NCI-H226 (cell line): ENCODE measurements around the gene IGSF11.
"Not testable (repeated sequence)": the region's sequence is repeated elsewhere in the genome, so short reads cannot be mapped to it uniquely, and the experiment has no call there.

Source experiments
- DNase-seq: peaks from one replicate; pipeline ENCODE4 v3.0.0-alpha.2; 2015

Gene IGSF11

DNA sequence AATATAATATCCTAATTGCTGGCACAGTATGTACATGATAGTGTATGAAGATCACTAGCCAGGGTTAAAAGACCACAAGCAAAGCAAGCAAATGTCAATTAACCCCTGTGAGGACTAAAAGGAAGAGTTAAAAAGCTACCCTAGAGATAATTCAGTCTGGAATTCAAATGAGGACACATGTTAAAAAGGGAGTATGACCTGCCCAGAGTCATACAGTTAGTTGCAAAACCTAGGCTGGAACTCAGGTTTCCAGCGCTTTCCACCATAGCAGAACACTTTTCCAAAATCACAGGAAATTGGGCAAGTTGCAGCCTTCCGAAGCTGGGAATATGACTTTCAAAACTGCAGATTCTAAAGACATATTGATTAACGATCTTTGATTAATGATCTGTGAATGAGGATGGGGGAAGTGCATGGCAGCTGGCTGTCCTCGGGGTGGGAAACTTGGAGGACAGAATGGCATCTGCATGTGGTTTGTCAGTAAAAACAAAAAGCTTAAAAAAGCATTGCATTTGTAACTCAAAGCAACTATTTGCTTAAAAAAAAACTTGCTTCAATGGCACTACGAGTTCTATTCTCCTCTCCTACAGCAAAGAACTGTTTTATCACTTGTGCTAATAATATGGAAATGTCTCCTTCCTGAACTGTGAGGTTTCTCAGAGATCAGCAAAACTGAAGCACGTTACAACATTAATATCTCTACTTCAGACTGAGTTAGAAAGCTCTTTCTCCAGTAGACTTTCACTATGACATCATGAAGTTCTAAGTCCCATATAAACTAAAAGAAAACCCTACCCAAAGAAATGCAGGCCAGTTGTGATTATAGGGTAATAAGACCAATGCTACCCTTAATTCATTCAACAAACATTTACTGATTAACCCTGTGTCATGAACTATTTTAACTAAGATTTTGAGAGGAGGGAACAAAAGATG, 46.2 kb downstream of the IGSF11 start:
- no peak for DNase-seq

- DNase-seq: no peak
Measured at GRCh38 chr3:118987477-118987876, 47.2 kb downstream of the IGSF11 start.

DNA sequence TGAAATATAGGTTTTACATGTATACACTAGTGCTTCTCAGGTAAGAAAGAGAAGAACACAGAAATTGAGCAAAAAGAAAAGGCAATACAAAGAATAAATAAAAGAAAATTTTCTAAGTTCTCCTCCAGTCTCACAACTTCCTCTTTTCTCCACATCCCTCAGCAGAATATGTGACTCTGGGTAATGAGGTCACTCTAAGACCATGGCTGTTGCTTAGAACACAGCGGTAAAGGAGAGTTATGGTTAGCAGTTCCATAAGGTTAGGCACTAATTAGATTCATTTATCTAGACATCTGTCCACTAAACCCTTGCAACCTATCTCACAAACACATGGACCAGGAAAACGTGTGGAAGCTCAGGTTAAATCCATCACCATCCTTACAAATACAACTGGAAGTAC, 47.9 kb downstream of the IGSF11 start:
- DNase-seq: no peak

DNA sequence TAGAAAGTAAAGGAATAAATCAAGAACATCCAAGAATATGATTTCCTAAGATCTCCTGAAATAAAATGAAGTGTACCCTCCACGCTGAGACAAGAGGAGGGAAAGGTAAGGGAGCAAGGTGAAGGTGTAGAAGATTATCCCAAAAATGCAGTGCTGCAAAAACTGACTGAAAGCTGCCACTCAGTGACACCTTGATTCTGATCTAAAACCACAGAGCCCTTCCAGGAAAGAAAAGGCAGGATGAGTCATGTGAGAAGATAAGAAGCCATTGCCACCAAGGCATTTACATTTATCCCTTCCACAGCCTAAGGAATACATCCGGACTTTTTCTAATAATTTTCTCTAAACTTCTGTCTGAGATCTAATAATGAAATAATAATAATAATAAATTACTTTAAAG, 49.9 kb downstream of the IGSF11 start:
- DNase-seq: no peak

GRCh38 chr3:118981494-118982134, 53.0 kb downstream of the IGSF11 start:
- DNase-seq: no peak

DNA sequence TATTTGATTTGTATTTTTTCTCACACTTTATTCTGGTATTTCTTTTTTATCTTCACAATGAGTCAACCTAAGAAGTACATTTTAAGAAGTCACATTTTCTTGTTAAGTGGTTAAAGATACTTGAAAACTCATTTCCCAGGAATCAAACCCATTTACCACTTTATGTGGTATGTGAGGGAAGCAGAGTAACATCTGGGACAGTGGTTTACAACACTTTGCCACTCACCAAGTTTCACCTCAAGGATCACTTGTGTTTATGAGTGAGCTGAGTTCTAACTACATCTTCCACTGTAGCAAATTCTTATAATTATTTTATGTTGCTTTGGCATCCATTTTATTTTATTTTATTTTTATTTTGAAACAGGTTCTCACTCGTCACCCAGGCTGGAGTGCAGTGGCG, 53.8 kb downstream of the IGSF11 start:
- no peak for DNase-seq

- no peak for DNase-seq
Measured at GRCh38 chr3:118978393-118978758, 56.3 kb downstream of the IGSF11 start.

DNA sequence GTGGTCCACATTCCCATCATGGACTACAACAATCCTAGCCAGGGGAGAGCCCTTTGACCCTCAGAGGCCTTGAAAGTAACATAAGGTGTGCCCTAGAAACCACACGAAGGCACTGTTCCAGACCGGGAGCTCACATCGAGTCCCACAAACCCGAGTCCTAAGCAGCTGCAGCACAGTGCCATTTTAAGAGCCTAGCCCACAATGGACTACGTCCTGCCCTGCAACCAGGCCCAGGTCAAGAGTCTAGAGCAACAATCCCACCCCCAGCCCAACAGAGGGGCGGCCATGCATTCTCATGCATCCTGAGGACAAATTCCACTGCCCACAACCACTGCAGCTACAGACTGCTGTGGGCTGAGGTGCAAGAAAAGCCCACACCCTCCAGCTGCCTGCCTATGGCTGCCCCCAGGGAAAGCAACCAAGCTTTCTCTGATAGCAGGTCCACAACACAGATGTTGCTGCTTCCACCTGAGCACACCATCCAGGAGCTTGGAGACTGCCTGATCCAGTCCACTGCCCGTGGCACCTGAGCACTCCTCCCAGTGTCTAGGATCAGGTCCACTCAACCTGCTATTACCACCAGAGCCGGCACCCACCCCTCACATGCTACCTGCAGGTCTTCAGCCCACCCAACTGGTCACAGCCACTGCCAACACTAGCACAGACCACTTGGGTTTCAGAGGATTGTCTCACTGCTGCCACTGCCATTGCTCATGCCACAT, 56.8 kb downstream of the IGSF11 start:
- no peak for DNase-seq

GRCh38 chr3:118977118-118977517, 57.5 kb downstream of the IGSF11 start:
- DNase-seq: no peak

DNA sequence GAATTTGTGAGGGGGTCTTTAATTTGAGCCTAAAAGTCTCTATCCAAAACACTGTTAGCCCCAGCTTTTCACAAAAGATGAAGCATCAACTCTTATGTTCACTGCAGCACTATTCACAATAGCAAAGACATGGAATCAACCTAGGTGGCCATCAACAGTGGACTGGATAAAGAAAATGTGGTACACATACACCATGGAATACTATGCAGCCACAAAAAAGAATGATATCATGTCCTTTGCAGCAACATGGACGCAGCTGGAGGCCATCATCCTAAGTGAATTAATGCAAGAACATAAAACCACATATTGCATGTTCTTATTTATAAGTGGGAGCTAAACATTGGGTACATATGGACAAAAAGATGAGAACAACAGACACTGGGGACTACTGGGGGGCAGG, 59.2 kb downstream of the IGSF11 start:
- not testable (repeated sequence) for DNase-seq

DNA sequence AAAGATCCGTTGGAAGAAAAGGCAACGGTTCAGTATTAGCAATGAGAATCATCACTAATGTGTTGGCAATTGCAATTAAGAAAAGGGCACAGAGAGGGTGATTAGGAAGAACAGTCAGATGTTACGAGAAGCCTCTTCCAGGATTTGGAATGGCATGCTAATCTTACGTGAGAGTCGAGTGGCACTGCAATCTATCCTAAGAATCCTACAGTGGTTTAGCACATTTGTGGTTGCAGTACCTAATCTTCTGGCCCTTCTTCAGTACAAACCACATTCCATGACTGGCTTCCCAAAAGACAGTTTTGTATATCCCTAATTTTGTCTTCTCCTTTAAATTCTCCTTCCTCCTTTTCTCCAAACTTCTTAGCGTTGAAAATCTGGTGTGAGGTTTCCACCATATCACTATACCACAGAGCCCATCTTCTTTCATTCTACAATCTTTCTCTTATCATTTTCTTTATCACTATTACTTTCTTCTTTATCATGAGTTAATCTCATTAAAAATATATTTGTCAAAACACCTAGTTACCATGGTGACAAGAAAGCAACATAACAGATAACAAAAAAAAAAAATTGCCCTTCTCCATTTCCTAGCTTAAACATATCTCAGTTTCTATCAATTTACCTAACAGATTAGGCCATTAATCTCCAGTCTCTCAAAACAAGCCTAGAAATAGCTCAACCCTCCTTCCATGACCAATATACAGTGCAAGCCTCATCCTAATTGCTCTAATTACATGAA, 60.1 kb downstream of the IGSF11 start:
- DNase-seq: no peak

DNA sequence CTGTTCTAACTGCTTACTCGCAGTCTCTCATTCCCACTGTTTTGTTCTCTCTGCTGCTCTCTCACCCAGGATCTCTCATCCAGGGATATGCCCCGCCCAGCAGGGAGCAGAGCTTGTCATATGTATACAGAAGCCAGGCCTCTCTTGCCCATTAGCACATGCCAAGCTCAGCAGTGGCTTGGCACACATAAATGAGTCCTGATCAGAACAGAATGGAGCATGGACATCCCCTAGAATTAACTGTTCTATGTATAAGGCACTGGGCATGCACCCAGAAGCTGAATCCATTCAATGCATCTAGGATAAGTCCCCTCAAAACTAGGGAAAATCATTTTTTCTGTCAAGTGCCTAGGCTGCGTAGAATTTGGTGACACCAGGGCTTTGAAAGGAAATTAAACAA, 61.6 kb downstream of the IGSF11 start:
- DNase-seq: no peak

DNA sequence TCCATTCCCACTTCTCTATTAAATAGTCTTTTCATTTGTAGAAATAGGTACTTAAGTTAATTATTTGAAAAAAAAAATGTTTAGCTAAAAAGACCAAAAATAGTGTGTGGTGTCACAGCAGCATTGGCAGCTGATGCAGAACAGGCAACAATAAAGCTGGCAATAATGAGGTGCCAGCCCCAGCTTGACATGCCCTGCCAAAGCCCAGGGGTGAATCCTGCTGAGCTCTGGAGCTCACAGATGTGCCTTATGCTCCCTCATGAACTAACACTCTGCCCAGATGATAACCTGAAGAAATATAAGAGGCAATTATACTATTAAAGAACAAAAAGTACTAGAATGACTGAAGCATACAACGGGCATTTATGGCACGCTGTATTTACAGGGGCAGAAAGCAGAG, 63.8 kb downstream of the IGSF11 start:
- no peak for DNase-seq

DNA sequence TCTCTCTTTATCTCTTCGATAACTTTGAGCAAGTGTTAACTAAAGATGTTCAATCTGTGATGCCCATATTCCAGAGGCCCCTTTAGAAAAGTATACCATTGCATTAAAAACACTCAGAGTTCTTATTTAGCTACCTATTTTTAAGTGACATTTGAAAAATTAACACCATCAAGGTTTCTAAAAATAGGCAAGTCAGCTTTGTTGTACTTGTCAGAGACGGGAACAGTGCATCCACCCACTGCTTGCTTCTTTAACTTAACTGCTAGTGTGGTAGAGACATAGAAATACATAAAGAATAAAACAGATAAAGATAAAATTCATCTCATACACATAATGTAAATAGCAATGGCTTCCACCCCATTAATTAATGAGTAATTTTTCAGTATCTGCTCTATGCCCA, 66.0 kb downstream of the IGSF11 start:
- DNase-seq: no peak

- no peak for DNase-seq
Measured at GRCh38 chr3:118968111-118968510, 66.5 kb downstream of the IGSF11 start.

- no peak for DNase-seq
Measured at GRCh38 chr3:118966700-118967099, 67.9 kb downstream of the IGSF11 start.

- no peak for DNase-seq
Measured at GRCh38 chr3:118963711-118964110, 70.9 kb downstream of the IGSF11 start.

DNA sequence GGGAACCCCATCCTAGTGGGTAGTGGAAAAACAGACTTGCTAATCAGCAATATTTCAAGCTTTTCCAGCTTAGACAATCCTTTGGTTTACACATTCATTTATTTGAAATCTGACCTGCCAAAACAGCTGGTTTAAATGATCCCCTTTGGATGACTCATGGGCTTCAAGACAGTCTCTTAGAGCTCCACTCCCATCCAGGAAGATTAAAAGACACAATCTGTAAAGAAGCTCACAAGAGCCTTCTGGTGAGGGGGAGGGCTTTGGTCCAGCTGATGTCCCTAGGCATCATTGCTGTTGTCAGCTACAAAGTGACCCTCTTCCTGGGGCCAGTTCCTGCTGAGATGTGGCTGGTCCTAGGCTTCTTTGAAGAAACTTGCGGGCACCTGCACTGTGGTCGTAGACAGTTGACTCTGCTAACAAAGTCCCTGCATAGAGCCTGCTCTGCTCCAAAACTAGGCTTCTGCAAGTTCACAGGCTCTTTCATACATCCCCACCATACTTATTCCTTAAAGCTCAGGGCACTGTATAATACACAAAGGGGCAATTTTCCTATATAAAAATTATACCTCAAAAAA, 73.7 kb downstream of the IGSF11 start:
- no peak for DNase-seq

DNA sequence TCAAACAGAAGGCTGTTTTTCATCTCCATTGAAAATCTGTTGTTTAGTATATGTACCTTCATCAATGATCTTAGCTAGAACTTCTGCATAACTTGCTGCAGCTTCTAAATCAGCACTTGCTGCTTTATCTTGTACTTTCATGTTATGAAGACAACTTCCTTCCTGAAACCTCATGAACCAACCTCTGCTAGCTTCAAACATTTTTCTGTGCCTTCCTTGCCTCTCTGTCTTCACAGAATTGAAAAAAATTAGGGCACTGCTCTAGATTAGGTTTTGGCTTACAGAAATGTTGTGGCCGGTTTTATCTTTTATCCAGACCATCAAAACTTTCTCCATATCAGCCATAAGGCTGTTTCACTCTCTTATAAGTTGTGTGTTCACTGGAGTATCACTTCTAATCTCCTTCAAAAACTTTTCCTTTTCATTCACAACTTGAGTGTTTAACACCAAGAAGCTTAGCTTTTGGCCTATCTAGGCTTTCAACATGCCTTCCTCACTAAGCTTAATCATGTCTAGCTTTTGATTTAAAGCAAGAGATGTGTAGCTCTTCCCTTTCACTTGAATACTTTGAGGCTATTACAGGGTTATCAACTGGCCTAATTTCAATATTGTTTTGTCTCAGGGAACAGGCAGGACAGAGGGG, 78.6 kb downstream of the IGSF11 start:
- DNase-seq: no peak

DNA sequence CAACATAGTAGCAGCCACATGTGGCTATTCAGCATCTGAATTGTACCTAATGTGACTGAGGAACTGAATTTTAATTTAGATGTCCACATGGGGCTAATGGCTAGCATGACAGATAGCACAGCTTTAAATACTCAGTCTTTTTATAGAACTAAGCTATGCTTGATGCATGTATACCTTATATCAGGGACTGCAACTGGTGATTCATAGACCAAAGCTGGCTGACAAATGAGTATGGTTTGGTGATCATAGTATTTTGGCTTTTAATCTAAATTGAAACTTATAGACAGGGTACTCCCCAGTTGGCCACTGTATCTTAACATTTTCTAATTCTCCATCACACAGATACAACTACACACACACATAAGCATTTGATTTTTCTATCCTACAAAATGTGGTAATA, 83.6 kb downstream of the IGSF11 start:
- DNase-seq: no peak

GRCh38 chr3:118949113-118949760, 85.4 kb downstream of the IGSF11 start:
- DNase-seq: no peak

- DNase-seq: no peak
Measured at GRCh38 chr3:118948146-118948545, 86.5 kb downstream of the IGSF11 start.
